GM12865 (cell line): ENCODE results near the gene TMEM213.
A peak's percentile ranks its signal among the peaks of the same experiment; 100 is the strongest.

ENCODE experiments used
- DNase-seq: peaks from one replicate; pipeline ENCODE4 v3.0.0; 2010; ENCODE audit warnings: low read depth
- H3K4me3 ChIP-seq: 2 replicates; pipeline ENCODE4 v1.5.1; 2011; ENCODE audit warnings: mild to moderate bottlenecking, low read depth, low read length, control low read depth
- TF ChIP-seq, protein P1 (sequence below): IDR thresholded peaks from 2 replicates; pipeline ENCODE4 v1.5.1; 2011; ENCODE audit warnings: low read length, control low read depth, low read depth, inconsistent platforms; ENCODE audit not compliant: insufficient read depth; ENCODE audit errors: missing control alignments

The TMEM213 gene

GRCh38 chr7:138861051-138861450 lies 63.3 kb downstream of the TMEM213 start:
- DNase-seq = no peak
- TF ChIP-seq, protein P1, sequence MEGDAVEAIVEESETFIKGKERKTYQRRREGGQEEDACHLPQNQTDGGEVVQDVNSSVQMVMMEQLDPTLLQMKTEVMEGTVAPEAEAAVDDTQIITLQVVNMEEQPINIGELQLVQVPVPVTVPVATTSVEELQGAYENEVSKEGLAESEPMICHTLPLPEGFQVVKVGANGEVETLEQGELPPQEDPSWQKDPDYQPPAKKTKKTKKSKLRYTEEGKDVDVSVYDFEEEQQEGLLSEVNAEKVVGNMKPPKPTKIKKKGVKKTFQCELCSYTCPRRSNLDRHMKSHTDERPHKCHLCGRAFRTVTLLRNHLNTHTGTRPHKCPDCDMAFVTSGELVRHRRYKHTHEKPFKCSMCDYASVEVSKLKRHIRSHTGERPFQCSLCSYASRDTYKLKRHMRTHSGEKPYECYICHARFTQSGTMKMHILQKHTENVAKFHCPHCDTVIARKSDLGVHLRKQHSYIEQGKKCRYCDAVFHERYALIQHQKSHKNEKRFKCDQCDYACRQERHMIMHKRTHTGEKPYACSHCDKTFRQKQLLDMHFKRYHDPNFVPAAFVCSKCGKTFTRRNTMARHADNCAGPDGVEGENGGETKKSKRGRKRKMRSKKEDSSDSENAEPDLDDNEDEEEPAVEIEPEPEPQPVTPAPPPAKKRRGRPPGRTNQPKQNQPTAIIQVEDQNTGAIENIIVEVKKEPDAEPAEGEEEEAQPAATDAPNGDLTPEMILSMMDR = no peak
- H3K4me3 ChIP-seq = no peak overlapping the region

- TF ChIP-seq, protein P1 = no peak
- DNase-seq = no peak
- no peak overlapping the region for H3K4me3 ChIP-seq
Observed at GRCh38 chr7:138863931-138864330, 66.1 kb downstream of the TMEM213 start.

DNA sequence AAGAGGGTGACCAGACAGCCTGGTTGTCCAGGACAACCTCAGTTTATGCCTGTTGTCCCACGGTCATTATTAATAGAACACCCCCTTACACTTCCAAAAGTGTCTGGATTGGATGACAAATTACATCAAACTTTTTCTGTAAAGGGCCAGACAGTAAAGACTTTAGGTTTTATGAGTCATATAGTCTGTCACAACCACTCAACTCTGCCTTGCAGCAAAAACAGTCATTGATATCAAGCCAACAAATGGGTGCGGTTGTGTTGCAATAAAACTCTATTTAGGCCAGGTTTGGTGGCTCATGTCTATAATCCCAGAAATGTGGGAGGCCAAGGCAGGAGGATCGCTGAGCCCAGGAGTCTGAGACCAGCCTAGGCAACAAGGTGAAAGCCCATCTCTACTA lies 66.9 kb downstream of the TMEM213 start:
- TF ChIP-seq, protein P1 = no peak
- no peak for DNase-seq
- no peak overlapping the region for H3K4me3 ChIP-seq

DNA sequence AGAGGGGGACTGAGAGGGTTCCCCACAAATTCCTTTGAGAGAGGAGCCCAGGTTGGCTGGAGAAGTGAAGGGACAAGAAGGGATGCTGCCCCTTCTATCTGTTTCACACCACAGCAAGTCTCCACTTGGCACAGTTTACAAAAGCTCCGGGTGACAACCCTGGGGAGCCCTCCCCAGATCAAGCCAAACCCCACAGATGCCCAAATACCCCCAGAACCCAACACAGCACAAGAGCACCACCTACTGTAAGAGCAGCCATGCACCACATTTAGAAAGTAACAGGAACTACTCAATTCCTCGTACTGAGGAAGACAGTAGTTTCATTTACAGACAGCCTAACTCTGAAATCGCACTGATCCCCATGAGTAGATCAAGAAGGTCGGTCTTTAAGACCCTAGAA lies 68.0 kb downstream of the TMEM213 start:
- H3K4me3 ChIP-seq = no peak overlapping the region
- TF ChIP-seq, protein P1 = peak; percentile 52
- DNase-seq = peak; percentile 38

DNA sequence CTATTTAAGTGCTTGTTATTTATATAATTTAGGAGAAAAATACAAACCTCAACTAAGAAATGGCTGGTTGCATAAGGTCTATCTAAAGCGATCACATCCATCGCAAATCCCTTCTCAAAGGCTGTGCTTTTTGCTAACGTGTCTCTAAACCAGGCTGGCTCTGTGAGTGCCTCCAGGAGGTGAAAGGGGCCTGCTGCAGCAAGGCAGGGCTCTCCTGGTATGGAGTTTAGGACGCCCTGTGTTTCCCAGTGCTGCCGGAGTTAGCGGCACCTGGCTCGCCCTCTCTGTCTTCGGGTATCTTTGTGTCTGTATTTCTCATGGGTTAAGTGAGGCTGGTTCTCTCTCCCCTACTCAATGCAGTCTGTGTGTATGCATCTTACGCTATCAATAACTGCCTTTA lies 68.6 kb downstream of the TMEM213 start:
- no peak for DNase-seq
- H3K4me3 ChIP-seq = no peak overlapping the region
- TF ChIP-seq, protein P1 = no peak

- DNase-seq = no peak
- TF ChIP-seq, protein P1 = no peak
Observed at GRCh38 chr7:138867744-138868143, 70.0 kb downstream of the TMEM213 start.

DNA sequence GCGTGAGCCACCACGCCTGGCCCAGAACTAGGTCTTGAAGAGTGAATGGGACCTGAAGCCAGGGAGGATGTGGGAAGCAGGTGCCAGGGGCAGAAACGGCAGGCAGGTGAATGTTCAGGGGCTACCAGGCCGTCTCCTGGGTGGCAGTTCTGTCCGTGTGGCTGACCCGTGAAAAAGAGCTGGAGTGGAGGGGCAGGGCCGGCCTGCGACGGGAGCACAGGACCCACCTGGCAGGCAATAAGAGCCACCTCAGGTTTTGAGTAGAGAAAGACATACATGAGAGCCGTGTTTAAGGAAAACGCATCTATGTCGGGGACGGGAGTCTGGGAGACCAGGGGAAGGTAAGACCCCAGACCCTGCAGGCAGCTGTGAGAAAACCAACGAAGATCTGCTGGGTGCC lies 70.9 kb downstream of the TMEM213 start:
- TF ChIP-seq, protein P1 = no peak
- no peak overlapping the region for H3K4me3 ChIP-seq
- DNase-seq = no peak

More at GRCh38 chr7:138867744-138868143, 70.0 kb downstream of the TMEM213 start:
- H3K4me3 ChIP-seq = no peak overlapping the region
